ENCODE data around the gene FUT4.
"Not testable (repeated sequence)": the region's sequence is repeated elsewhere in the genome, so short reads cannot be mapped to it uniquely, and the experiment has no call there.

The FUT4 gene

GRCh38 chr11:94567181-94567670, 23.5 kb downstream of the FUT4 start, which contains the start of gene PIWIL4:
Gene PIWIL4 (plus strand): TSS chr11:94567368. CDS start chr11:94567519, 151 bp downstream.
- DNase-seq (ENCODE audit: low read depth), result no peak

GRCh38 chr11:94568200-94568599, 24.5 kb downstream of the FUT4 start:
- no peak for DNase-seq (ENCODE audit: low read depth)

- no peak for DNase-seq (ENCODE audit: low read depth)
Observed at GRCh38 chr11:94568717-94569116, 25.0 kb downstream of the FUT4 start.

- not testable (repeated sequence) for DNase-seq (ENCODE audit: low read depth)
Observed at GRCh38 chr11:94572975-94573374, 29.3 kb downstream of the FUT4 start.

GRCh38 chr11:94574193-94574961, 30.7 kb downstream of the FUT4 start:
- peak; percentile 94 for DNase-seq (ENCODE audit: low read depth)

GRCh38 chr11:94576306-94576705, 32.6 kb downstream of the FUT4 start:
- no peak for DNase-seq (ENCODE audit: low read depth)

- no peak for DNase-seq (ENCODE audit: low read depth)
Observed at GRCh38 chr11:94577841-94578240, 34.1 kb downstream of the FUT4 start.

- no peak for DNase-seq (ENCODE audit: low read depth)
Observed at GRCh38 chr11:94581926-94582325, 38.2 kb downstream of the FUT4 start.

GRCh38 chr11:94583213-94583865, 39.6 kb downstream of the FUT4 start:
- DNase-seq (ENCODE audit: low read depth), result no peak

- no peak for DNase-seq (ENCODE audit: low read depth)
Observed at GRCh38 chr11:94583866-94584500, 40.3 kb downstream of the FUT4 start.

GRCh38 chr11:94584978-94585377, 41.3 kb downstream of the FUT4 start:
- no peak for DNase-seq (ENCODE audit: low read depth)

GRCh38 chr11:94585399-94585798, 41.7 kb downstream of the FUT4 start:
- no peak for DNase-seq (ENCODE audit: low read depth)

GRCh38 chr11:94586546-94586945, 42.8 kb downstream of the FUT4 start:
- DNase-seq (ENCODE audit: low read depth), result no peak

- no peak for DNase-seq (ENCODE audit: low read depth)
Observed at GRCh38 chr11:94586978-94587377, 43.3 kb downstream of the FUT4 start.

GRCh38 chr11:94588366-94588942, 44.7 kb downstream of the FUT4 start:
- DNase-seq (ENCODE audit: low read depth), result no peak

GRCh38 chr11:94590352-94591041, 46.8 kb downstream of the FUT4 start:
- DNase-seq (ENCODE audit: low read depth), result no peak

GRCh38 chr11:94593030-94593429, 49.3 kb downstream of the FUT4 start:
- DNase-seq (ENCODE audit: low read depth), result no peak

GRCh38 chr11:94595076-94595475, 51.4 kb downstream of the FUT4 start:
- DNase-seq (ENCODE audit: low read depth), result no peak

GRCh38 chr11:94597896-94598295, 54.2 kb downstream of the FUT4 start:
- peak; percentile 45 for DNase-seq (ENCODE audit: low read depth)

Measured in amniotic epithelial cell (primary cell).